Psoas muscle (tissue), 8 donors: ENCODE data around the gene IGF2BP3. TPM values are rescaled to one million over a fixed set of nuclear protein-coding genes. Genes with fewer than 3 reads are reported as not detected.

Source experiments
- ATAC-seq, 4 donors: fragments of 200-7000 bp; cut with Tn5 transposase; one replicate each; pipeline ENCODE4 v1.9.1; 2020; ENCODE audit warnings: moderate library complexity in 3 of 4, mild to moderate bottlenecking in 2 of 4
- DNase-seq, 2 donors: peaks; one replicate each; pipeline ENCODE4 v3.0.0-alpha.2; 2020
- H3K27ac ChIP-seq: fragments of 200-600 bp; one replicate; pipeline ENCODE4 v1.8.0; 2022
- H3K27me3 ChIP-seq, 3 donors: fragments of 200-600 bp in 1 of 3; one replicate each; pipeline versions ENCODE4 v1.6.1 to v1.8.0; 2013 to 2022; ENCODE audit warnings: low read length in 2 of 3, mild to moderate bottlenecking in 2 of 3, moderate library complexity in 1 of 3; ENCODE audit not compliant: insufficient read depth in 3 of 3
- H3K36me3 ChIP-seq, 2 donors: fragments of 200-600 bp in 1 of 2; one replicate each; pipeline versions ENCODE4 v1.6.1 to v1.8.0; 2013 to 2022; ENCODE audit warnings: low read depth in 1 of 2, mild to moderate bottlenecking in 1 of 2, moderate library complexity in 1 of 2; ENCODE audit not compliant: insufficient read depth in 1 of 2
- H3K4me1 ChIP-seq: fragments of 200-600 bp; one replicate; pipeline ENCODE4 v1.8.0; 2022
- H3K4me3 ChIP-seq: fragments of 200-600 bp; one replicate; pipeline ENCODE4 v1.8.0; 2022; ENCODE audit warnings: mild to moderate bottlenecking
- H3K9me3 ChIP-seq: fragments of 200-600 bp; one replicate; pipeline ENCODE4 v1.8.0; 2022
- WGBS, 3 donors: extraction: QIAGEN DNeasy Blood & Tissue Kit; methylation state at CpG; one replicate each; pipeline versions ENCODE4 v1.1.6 to v1.1.7; 2013; 5-methylcytosine and 5-hydroxymethylcytosine counted together
- intact Hi-C, 2 donors: fragments of 100-400 bp; cut with DNase I; formaldehyde crosslinking; loops; one replicate each; pipeline versions ENCODE4 v1.11.0 to v1.14.2; 2022
- polyA plus RNA-seq, 3 donors: library from polyadenylated mRNA; stranded (reverse); fragments of 200-250 nt; gene quantifications; one replicate each; pipeline ENCODE4 v1.2.3, GENCODE V29; 2013
- total RNA-seq, 4 donors: library from RNA; stranded (reverse); fragmentation: NEBNext Ultra II Directional in 2 of 4; extraction: Animal tissue kit (Norgen Biotek cat#: 25700) in 2 of 4; gene quantifications; one replicate each; pipeline versions ENCODE4 v1.2.1 to v1.2.4, GENCODE V29; 2021 to 2023
- TF ChIP-seq, protein P1 (sequence below): fragments of 200-600 bp; IDR thresholded peaks from one replicate; pipeline ENCODE4 v1.8.0; 2022; ENCODE audit warnings: antibody characterized with exemption
- donor health status: healthy with polysubstance abuse.
- donor health status: DM: no; HTN: no; CAD: no; lungs with moderate emphysema.
- donor health status: Bipolar disorder and iron deficiency.
- donor health status: healthy.
- donor health status: DM: yes; HTN: yes; CAD: no.
- donor health status: DM: no; HTN: no; CAD: no.
- donor health status: DM: no; HTN: no; CAD: no.
- donor health status: DM: yes; HTN: yes; CAD: no.

IGF2BP3 gene
- total and polyA plus RNA-seq, 7 donors, result 0.03 to 0.73 (median 0.34) TPM

DNA sequence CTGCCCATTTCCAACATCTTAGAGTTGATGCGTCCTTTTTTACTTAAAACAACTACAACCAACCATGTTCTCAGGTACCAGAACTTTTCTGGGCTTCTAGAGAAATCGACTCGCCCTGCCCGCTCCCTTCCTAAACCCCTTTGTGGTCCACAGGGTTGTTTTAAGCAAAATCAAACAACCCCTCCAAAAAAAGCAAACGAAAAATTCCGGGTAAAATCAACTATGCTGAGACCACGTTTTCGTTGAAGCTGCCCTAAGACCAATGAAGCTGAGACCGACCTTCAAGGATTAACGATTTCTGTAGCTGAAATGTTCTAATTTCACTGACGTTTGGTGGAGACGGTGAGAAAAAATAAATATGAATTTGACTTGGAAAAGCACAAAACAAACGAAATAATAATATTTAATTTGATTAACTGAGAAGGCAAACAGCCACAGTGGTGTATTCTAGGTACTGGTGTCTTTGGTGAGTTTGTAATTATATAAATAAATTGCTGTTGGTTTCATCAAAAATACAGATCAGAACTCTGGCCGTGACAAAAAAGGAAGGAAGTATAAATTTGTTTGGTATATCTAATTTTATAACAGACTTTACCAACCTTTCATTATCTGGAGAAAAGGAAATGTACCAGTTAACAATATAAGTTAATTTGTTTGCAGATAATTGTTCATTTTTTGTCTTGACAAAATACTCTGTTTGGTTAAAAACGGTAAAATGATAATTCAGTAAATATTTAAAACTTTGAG is 4.7 kb upstream of the IGF2BP3 start:
- no peak overlapping the region for H3K27ac ChIP-seq
- ATAC-seq, result no peak
- no peak for DNase-seq
- H3K27me3 ChIP-seq, result peaks cover 19 to 100% (median 32%) of the 10 kb centered on the region in 3 donors
- no peaks in the 10 kb centered on the region for H3K36me3 ChIP-seq
- peaks cover 6% of the 10 kb centered on the region for H3K4me1 ChIP-seq
- H3K4me3 ChIP-seq, result peak overlapping the region; percentile 56
- intact Hi-C loops, result loop anchor here in 1 of 2 donors (5.0 kb wide), 1 partner anchor 52 kb away; no protein-coding TSS in a partner anchor
- WGBS, 3 donors, result 6 to 12% (median 8%) methylated on average over 15 of the region's 15 CpGs
- H3K9me3 ChIP-seq, result no peaks in the 10 kb centered on the region
- TF ChIP-seq, protein P1, sequence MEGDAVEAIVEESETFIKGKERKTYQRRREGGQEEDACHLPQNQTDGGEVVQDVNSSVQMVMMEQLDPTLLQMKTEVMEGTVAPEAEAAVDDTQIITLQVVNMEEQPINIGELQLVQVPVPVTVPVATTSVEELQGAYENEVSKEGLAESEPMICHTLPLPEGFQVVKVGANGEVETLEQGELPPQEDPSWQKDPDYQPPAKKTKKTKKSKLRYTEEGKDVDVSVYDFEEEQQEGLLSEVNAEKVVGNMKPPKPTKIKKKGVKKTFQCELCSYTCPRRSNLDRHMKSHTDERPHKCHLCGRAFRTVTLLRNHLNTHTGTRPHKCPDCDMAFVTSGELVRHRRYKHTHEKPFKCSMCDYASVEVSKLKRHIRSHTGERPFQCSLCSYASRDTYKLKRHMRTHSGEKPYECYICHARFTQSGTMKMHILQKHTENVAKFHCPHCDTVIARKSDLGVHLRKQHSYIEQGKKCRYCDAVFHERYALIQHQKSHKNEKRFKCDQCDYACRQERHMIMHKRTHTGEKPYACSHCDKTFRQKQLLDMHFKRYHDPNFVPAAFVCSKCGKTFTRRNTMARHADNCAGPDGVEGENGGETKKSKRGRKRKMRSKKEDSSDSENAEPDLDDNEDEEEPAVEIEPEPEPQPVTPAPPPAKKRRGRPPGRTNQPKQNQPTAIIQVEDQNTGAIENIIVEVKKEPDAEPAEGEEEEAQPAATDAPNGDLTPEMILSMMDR, result no peak

DNA sequence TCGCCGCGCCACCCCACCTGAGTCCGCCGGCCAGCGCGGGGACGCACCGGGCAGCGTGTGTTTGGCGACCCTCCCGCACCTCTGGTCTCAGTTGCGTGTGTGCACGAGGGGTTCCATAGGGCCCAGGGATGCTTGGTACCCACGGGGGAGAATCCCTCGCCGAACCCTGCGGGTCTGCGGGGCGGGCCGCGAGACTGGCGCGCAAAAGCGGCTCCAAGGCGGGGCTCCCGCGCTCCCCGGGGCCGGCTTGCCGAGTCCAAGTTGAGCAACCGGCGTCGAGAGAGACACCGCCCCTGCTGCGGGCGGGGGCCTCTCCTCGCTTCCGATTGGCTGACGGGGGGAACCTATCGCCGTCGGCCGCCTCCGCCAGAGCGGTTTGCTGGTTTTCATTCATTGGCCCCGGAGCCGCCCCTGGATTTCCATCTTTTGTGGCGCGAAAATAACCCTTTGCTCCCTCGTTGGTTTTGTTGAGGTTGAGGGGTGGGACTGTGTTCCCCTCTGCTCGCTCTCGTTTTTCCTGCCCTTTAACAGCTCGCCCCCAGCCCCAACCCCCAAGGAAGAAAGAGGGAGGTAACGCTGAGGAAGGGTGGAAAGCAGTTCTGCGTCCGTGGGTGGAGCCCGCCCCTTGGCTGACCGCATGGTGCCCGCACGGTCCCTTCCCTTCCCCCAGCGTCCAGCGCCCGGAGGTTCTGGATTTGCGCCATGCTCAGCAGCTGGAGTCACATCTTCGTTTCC is 4.0 kb upstream of the IGF2BP3 start:
- TF ChIP-seq, protein P1, result no peak

DNA sequence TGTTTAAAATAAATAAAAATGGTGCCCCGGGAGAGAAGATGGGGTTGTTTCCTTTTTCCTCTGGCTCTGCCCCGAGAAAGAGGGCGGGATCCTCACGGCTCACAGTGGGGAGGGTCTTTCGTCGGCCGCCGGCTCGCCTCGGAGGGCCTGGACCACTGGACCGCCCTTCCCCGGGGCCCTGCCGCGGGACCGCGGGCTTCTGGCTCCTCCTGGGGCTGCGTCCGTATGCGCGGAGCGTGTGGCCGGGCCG is 3.5 kb upstream of the IGF2BP3 start:
- WGBS, 3 donors, result 2 to 3% (median 2%) methylated on average over 15 to 23 of the region's 23 CpGs
- intact Hi-C loops, result loop anchor here in 1 of 2 donors (5.0 kb wide), 1 partner anchor 54 kb away; no protein-coding TSS in a partner anchor

More for the DNA sequence above, 4.0 kb upstream of the IGF2BP3 start:
- Histone ChIP-seq H3K9me3 (no peaks in the 10 kb centered on the region), H3K27me3 (peaks cover 19 to 100% (median 39%) of the 10 kb centered on the region in 3 donors), H3K27ac (no peak overlapping the region), H3K4me3 (peak overlapping the region; percentile 56), H3K4me1 (peaks cover 11% of the 10 kb centered on the region), H3K36me3 (no peaks in the 10 kb centered on the region)
- DNase-seq (peak; percentile 69 to 82), ATAC-seq (peak; percentile 64 to 81 (median 79))
- intact Hi-C loops, result loop anchor here in 1 of 2 donors (5.0 kb wide), 1 partner anchor 53 kb away; no protein-coding TSS in a partner anchor
- WGBS, 3 donors, result 0 to 1% (median 1%) methylated on average over 64 to 66 of the region's 66 CpGs

DNA sequence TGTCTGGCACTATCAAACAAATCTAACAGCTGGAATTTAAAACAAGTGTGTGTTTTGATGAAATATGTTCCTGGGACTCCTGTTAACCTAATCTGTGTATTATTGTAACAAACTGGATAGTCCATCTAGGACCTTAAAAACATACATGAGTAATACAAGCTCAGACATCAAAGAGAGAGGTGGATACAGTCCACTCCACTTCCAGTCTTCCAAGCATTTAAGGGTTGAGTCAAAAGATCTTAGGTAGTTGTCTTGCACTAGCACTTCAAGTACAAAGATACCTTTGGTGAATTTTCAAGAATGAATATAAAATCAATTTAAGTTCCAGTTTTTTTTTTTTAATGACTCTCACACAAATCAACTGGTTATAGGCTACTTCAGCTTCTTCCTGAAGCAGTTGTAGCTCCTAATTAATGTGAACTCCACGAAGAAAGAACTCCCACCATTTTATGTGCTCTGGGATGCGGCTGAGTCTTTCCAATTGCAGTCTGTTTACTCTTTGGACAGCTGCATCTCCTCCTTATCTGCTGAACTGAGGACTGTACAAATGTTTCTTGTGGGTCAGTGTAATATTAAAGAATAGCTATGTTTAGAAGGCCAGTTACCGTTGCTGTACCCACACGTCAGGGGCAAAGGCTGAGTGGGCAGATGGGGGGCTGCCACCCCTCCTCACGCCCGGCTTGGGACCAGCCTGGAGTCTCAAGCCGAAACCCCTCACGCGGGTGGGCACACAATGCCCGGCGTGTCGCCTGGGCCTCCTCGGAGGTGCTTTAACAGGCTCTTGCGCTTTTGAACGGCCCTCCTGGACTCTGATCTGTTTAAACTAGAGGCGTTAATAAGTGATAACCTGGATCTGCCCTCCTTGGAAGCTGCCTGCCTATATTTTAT is 2.9 kb upstream of the IGF2BP3 start:
- no peak for DNase-seq
- no peak for ATAC-seq
- Histone ChIP-seq H3K27me3 (peaks cover 15 to 100% (median 48%) of the 10 kb centered on the region in 3 donors), H3K27ac (no peak overlapping the region), H3K4me3 (peak overlapping the region; percentile 56), H3K9me3 (no peaks in the 10 kb centered on the region), H3K36me3 (no peaks in the 10 kb centered on the region), H3K4me1 (peaks cover 17% of the 10 kb centered on the region)
- TF ChIP-seq, protein P1, result no peak
- 24 to 26% (median 26%) methylated on average over 16 of the region's 16 CpGs for WGBS, 3 donors
- intact Hi-C loops, result loop anchor here in 1 of 2 donors (5.0 kb wide), 1 partner anchor 54 kb away; no protein-coding TSS in a partner anchor

More for the DNA sequence above, 3.5 kb upstream of the IGF2BP3 start:
- no peaks in the 10 kb centered on the region for H3K36me3 ChIP-seq
- no peaks in the 10 kb centered on the region for H3K9me3 ChIP-seq
- peak in 3 of 4 donors; percentile 14 to 30 (median 25) for ATAC-seq
- TF ChIP-seq, protein P1, result no peak
- H3K4me3 ChIP-seq, result peak overlapping the region; percentile 56
- no peak for DNase-seq
- peaks cover 19 to 100% (median 43%) of the 10 kb centered on the region in 3 donors for H3K27me3 ChIP-seq
- H3K4me1 ChIP-seq, result peaks cover 14% of the 10 kb centered on the region
- no peak overlapping the region for H3K27ac ChIP-seq
